Activated CD4-positive, alpha-beta T cell treated with anti-CD3 and anti-CD28 coated beads, Interleukin-2, amount 50 U/mL, for 1 hour (primary cell): ENCODE measurements around the gene EIF4G3.
"Not testable (repeated sequence)": the region's sequence is repeated elsewhere in the genome, so short reads cannot be mapped to it uniquely, and the experiment has no call there.

Source experiments
- DNase-seq: peaks from one replicate; pipeline ENCODE4 v3.0.0-alpha.2; 2020

The EIF4G3 gene, protein sequence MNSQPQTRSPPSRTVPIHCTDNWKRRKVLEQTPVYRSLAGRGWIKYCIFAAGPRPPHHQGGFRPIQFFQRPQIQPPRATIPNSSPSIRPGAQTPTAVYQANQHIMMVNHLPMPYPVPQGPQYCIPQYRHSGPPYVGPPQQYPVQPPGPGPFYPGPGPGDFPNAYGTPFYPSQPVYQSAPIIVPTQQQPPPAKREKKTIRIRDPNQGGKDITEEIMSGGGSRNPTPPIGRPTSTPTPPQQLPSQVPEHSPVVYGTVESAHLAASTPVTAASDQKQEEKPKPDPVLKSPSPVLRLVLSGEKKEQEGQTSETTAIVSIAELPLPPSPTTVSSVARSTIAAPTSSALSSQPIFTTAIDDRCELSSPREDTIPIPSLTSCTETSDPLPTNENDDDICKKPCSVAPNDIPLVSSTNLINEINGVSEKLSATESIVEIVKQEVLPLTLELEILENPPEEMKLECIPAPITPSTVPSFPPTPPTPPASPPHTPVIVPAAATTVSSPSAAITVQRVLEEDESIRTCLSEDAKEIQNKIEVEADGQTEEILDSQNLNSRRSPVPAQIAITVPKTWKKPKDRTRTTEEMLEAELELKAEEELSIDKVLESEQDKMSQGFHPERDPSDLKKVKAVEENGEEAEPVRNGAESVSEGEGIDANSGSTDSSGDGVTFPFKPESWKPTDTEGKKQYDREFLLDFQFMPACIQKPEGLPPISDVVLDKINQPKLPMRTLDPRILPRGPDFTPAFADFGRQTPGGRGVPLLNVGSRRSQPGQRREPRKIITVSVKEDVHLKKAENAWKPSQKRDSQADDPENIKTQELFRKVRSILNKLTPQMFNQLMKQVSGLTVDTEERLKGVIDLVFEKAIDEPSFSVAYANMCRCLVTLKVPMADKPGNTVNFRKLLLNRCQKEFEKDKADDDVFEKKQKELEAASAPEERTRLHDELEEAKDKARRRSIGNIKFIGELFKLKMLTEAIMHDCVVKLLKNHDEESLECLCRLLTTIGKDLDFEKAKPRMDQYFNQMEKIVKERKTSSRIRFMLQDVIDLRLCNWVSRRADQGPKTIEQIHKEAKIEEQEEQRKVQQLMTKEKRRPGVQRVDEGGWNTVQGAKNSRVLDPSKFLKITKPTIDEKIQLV (N-terminal part only)

DNA sequence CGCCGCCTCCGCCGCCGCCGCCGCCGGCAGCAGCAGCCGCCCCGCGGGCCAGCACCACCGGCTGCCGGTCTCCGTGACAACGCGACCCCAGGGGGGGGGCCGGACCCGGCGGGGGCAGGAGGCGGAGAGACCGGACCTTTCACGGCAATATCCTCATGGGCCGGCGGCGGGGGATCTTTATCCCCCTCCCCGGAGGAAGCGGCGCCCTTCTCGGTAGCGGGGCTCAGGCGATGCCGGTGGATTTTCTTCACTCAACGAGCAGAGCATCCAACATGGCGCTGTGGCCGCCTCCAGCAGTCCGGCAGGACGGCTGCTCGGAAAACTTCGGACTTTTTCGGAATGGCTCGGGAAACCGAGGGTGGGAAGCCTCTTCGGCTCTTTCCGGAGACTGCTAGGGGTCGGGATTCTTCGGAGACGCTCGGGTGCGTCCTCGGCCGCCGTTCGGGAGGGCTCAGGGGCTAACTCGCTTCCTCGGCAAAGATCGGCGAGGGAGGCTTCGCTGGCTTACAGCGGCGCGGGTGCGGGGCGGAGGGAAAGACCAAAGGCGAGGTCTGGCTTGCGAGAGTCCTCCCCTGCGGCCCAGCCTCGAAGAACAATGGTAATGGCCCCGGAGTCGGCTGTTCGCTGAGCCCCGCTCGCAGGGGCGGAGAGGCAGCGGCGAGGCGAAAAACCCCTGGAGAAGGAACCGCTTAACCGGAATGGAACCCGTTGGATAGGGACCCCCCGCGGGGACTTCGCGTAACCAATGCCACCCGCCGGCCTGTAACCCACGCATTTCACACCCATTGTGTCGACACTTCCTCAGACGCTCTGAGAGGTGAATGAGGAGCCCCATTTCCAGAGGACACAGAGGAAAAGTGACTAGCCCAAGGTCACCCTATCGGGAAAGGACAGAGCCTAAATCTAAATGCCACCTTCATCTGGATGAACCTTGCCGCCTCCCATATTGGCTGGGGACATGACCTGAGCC lies at the start of gene EIF4G3:
TSS of gene EIF4G3 (minus strand) at position 312 of the 970 bp plus-strand sequence. CDS start 174,155 bp downstream, outside the sequence.
- peak; percentile 100 for DNase-seq

DNA sequence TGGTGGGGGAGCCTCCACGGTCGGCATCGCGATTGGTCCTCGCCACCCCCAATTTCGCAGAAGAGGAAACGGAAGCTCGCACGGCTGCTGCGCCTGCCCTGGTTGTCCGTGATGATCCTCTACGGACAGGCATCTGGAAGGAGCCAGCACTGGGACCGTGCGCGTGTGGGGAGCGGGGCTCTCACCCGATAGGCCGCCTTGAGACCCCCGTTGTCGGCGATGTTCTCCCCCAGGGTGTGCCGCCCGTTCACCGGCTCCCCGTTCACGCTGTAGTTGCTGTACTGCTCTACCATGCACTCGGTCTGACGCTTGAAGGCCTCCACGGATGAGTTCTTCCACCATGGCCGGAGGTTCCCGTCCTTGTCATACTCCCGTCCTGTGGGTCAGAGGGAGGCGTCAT lies 48.4 kb upstream of the EIF4G3 start:
- DNase-seq: no peak

DNA sequence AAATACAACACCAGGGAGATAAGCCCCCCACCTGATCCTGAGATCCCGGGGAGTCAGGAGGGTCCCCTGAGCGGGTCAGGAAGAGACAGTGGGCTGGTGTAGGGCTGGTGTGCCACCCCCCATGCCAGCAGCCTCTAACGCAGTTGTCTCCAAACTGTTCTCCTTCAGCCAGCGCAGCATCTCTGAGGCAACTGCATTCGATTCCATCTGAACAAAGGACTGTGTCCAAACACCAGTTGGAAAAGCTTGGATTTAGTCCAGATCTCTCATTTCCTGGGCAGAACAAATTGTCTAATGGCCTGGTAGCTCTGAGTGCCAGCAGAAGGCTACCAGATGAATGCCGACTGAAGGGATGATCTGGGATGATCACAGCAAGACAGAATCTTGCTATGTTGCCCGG lies 44.1 kb upstream of the EIF4G3 start:
- DNase-seq: no peak

DNA sequence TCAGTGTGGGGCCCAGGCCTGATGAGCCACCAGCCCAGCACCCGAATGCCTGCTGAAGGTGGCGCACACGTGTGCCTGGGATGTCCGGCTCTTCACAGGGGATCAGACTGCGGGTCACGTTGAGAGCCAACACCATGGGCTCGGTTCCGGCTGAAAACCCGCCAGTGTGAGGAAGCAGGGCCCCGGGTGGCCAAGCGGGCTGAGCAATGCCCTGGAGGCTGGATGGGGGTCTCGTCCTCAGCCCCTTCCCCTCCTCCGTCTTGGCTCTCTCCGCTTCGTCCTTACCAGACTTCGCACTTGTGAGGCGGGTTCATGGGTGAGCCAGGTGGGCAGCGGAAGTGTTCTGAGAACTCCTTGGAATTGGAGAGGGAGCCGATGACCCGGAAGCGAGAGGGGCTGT lies 43.0 kb upstream of the EIF4G3 start:
- DNase-seq: no peak

DNA sequence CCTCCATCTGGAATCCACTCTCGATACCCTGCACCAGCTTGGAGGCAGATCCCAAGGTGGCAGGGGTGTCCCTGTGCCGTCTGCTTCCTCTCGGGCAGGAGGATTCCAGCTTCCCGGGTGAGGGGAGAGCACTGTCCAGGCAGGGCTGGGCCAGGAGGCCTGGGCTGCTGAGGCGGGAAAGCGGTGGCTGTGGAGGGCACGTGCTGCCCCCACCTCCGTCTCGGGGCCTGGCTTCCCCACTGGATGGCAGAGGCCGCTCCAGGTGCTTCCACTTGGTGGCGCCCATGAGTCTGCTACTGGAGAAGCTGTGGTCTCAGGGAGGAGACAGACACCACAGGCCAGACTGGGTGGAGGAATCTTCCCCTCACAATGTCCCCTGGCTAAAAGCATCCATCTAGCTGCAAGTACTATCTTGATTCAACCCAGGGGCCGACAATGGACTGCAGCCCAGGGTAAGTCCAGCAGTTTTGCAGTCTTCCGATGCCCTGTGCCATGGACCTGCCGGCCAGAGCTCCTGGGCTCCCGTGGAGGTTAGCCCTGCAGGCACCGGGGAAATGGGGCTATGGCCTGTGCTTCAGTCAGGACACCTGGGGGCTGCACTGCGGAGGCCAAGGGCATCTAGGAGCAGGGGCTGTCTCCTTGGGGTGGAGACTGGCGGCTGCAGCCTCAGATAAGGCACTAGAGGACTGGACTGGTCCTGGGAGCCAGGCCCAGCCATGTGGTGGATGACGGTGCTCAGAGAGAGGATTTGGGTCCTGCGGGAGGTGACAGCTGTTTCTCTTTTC lies 41.3 kb upstream of the EIF4G3 start:
- DNase-seq: peak; percentile 32

DNA sequence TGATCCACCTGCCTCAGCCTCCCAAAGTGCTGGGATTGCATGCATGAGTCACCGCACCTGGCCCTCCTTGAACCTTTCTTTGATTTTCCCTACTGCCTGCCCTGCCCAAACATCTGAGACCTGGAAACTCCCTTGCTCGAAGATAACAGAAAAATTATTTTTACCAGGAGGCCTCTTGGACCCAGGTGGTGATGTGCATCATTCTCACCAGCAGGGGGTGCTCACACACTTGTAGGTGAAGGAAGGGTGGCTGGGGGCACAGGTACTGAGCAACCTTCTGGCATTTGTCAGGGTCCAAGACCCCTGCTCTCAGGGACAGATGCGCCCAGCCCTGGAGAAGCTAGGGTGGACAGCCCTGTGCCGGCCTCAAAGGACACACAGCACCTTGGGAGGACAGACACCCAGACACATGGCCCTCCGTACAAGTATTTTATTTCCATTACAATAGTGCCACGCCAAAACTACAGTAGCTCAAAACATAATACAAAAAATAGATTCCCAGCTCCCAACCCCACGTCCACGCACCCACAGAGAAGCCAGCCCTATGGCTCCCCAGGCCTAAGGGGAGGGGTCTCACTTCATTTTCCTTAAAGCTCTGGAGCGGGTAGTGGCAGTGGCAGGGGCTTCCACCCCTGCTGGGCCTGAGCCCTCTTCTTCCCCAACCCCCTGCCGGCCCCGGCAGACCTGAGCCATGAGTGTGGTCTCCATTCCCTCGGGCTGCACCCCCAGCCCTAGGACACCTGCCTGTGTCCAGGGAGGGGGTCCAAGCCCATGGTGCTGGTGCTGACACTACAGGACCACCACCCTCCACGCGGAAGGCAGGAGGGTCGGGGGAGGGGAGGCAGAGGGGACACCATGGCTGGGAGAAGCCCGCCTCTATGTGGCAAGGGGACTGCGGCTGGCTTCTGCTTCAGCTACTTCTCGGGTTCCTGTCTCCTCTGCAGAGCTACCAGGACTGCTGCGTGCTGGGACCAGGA lies 40.4 kb upstream of the EIF4G3 start:
- peak; percentile 69 for DNase-seq

DNA sequence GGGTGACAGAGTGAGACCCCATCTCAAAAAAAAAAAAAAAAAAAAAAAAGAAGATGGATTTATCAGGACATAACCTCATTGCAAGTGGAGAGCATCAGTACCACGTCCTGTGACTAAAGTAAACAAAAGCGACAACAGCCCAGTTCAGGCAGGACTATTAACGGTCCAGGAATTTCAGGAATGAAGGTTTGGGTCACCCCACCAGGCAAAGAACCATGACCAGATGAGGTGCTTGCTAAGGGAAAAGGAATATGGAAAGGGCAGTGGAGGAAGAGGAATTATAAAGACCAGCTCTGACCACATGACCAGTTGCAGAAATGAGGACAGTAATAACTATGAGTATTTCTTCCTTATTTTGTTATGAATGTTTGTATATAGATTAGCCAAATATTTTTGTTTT lies 35.4 kb upstream of the EIF4G3 start:
- no peak for DNase-seq

DNA sequence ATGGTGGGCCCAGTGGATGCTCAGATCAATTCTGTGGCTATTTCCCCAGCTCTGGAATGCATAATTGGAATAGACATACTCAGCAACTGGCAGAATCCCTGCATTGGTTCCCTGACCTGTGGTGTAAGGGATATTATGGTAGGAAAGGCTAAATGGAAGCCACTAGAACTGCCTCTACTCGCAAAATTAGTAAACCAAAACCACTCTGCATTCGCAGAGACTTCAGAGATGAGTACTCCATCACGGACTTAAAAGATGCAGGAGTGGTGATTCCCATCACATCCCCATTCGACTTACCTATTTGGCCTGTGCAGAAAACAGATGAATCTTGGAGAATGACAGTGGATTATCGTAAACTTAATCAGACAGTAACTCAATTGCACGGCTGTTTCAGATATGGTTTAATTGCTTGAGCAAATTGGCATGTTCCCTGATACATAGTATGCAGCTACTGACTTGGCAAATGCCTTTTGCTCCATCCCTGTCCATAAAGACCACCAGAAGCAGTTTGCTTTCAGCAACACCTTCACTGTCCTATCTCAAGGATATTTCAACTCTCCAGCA lies 31.5 kb upstream of the EIF4G3 start:
- DNase-seq: not testable (repeated sequence)

DNA sequence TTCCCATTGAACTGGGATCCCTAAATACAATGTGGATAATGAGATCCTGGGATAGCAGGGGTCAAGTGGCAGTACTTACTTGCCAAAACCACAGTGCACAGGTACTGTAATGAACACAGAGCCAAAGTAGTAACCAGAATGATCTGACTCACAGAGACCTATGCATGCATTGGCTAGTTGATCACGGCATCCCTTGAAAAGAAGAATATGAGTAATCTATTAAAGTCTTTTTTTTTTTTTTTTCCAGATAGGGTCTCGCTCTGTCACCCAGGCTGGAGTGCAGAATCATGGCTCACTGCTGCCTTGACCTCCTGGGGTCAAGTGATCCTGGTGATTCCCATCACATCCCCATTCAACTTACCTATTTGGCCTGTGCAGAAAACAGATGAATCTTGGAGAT lies 29.4 kb upstream of the EIF4G3 start:
- DNase-seq: no peak

DNA sequence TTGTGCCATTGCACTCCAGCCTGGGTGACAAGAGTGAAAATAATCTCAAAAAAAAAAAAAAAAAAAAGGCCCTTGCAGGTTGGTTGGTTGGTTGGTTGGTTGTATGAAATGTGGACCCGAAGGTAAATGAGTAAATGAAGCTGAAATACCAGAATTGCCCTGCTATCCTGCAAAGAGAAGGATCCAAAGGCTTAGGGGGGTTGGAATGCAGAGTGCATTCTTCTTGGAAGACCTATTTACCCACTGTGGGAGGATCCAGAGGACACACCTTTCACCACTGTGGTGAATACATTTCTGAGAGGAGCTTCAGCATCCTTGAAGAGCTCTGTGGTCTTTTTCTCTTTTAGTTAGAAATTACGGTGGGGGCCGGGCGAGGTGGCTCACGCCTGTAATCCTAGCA lies 28.7 kb upstream of the EIF4G3 start:
- DNase-seq: no peak

DNA sequence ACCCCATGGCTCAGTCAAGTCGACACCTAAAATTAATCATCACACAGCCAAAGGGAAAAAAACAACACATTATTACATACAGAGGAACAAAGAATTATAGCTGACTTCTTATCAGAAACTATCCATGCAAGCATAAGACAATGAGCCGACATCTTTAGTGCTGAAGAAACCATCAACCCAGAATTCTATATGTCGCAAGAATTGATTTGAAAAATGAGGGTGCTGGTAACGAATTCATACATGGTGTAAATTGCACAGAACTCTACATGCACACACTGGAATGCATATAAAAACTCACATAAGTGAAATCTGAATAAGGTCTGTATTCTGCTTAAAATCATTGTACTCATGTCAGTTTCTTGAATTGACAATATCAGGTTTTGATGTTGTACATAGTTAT lies 25.0 kb upstream of the EIF4G3 start:
- DNase-seq: no peak

DNA sequence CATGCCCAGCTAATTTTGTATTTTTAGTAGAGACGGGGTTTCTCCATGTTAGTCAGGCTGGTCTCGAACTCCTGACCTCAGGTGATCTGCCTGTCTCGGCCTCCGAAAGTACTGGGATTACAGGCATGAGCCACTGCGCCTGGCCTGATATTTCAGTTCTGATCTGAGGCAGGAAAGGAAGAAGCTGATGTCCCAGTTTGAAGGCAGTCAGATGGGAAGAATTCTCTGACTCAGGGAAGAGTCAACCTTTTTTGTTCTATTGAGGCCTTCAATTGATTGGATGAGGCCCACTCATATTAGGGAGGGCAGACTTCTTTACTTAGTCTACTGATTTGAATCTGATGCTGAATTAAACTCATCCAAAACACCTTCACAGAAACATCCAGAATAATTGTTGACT lies 24.5 kb upstream of the EIF4G3 start:
- not testable (repeated sequence) for DNase-seq

DNA sequence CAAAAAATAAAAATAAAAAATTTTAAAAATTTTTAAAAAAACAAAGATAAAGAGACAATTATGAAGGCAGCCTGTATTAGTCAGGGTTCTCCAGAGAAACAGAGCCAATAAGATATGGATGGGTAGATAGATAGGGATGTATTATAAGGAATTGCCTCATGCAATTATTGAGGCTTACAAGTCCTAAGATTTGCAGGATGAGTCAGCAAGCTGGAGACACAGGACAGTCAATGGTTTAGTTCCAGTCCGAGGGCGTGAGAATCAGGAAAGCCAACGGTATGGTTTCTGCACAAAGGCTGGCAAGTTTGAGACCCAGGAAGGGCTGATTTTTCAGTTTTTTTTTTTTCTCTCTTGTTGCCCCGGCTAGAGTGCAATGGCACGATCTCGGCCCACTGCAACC lies 24.1 kb upstream of the EIF4G3 start:
- DNase-seq: no peak

DNA sequence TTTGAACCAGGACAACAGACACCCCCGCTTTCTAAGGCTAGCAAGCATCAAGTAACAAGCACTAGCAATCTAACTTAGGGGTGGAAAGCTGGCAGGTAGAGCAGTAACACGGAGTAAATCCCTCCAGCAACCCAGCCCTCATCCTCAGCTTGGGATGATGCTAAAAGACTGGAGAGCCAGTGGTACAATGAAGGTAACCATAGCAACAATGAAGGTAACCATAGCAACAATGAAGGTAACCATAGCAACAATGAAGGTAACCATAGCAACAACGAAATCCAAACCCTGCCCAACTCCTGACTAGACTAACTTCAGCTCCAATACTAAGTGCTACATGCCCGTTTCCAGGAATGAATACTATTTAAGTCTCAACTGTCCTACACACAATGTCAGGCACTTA lies 22.2 kb upstream of the EIF4G3 start:
- DNase-seq: no peak

DNA sequence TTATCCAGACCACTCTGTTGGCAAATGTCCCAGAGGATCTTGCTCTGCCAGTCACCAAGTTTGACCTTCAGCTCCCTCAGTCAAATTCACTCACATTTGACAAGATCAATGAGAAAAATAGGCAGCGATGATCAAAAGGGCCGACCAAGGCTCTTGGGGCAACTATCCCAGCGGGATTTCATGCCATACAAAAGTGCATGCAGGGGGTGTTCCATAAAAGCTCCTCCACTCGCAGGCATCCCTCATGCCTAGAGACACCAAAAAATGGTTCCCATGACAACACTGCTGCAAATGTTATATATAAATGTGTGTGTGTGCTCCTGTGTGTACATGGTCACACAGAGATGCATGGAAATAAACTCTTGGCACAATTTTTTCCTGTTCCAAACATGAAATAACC lies 16.2 kb upstream of the EIF4G3 start:
- no peak for DNase-seq

DNA sequence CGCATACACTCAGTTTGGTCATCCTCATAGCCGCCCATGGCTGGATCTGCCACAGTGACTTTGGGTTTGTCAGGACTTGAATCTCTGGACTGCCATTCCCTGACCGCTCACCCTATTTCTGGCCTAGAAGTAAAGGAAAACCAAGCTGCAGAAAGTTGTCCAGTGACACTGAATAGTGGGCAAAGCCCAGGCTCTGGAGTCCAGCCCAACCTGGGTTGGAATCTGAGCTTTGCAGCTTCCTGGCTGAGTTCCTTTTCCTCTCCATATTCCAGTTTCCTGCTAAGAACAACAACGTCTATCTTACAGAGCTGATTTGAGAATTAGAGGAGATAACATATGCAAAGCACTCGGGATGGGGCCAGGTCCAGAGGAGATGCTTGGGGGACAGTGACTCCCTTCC lies 15.6 kb upstream of the EIF4G3 start:
- DNase-seq: no peak

DNA sequence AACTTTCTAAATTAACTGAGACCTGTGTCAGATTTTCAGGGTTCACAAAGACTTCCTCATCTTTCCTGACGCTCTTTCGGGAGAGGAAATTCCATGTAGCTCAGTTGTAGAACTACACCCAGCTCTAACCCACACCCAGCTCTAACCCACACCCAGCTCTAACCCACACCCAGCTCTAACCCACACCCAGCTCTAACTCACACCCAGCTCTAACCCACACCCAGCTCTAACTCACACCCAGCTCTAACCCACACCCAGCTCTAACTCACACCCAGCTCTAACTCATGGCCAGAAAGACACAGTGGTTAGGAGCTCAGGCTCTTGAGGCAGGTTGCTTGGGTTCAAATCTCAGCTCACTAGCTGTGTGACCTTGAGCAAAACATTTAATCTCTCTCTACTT lies 14.1 kb upstream of the EIF4G3 start:
- not testable (repeated sequence) for DNase-seq

DNA sequence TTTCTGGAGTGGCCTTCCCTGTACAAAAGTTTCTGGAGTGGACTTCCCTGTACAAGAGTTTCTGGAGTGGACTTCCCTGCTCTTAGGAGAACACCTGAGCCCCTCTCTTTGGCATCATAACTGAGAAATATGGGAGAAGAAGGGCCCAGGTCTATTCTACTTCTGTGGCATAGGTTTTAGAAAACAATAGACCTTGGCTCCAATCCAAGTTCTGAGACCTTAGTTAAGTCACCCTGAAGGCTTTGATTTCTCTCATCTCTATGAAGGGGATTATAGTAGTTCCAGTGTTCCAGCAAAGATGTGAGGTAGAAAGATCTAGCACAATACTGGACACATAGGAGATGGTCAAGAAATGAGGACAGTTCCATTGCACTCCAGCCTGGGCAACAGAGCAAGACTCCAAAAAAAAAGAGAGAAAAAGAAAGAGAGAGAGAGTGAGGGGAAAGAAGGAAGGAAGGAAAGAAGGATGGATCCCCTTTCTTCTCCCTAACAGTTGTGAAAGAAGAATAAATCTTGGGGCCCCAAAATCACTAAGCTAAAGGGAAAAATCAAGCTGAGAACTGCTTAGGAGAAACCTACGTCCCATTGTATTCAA lies 13.3 kb upstream of the EIF4G3 start:
- DNase-seq: no peak

DNA sequence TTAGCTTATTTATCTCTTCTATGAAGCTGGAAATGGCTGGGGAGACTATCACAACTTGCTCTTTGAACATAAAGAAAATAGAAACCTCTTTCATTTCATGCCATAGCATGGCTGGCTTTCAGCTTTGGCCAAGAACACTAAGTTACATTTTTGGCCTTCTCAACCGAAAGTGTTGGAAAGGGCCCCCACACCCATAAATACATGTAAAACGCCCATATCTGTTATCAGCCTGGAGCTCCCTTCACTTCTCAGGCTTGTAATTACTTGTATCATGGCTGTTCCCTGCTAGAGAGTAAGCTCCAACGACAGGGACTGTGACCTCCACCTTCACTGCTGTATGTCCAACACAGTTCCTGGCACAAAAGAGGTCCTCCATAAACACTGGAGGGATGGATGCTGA lies 12.7 kb upstream of the EIF4G3 start:
- DNase-seq: no peak
